Fibroblast of villous mesenchyme (primary cell): ENCODE measurements around the gene TCN2. TPM values are rescaled to one million over a fixed set of nuclear protein-coding genes. Genes with fewer than 3 reads are reported as not detected.
"Not testable (repeated sequence)": the region's sequence is repeated elsewhere in the genome, so short reads cannot be mapped to it uniquely, and the experiment has no call there.

ENCODE experiments used
- DNase-seq: peaks from one replicate; pipeline ENCODE4 v3.0.0-alpha.2; 2010; ENCODE audit warnings: low read depth
- H3K4me3 ChIP-seq: 2 replicates; pipeline ENCODE4 v1.5.1; 2011; ENCODE audit warnings: low read depth, mild to moderate bottlenecking, low read length
- total RNA-seq: library from RNA; depleted of rRNA; stranded (reverse); fragments of >200 nt; gene quantifications from 2 replicates; pipeline ENCODE4 v1.2.3, GENCODE V29; 2012
- TF ChIP-seq, protein P1 (sequence below): IDR thresholded peaks from 2 replicates; pipeline ENCODE4 v1.5.1; 2012; ENCODE audit warnings: low read depth, mild to moderate bottlenecking, low read length; ENCODE audit not compliant: insufficient read depth

TCN2 gene
- total RNA-seq, 1 donor, result 3.9 TPM

DNA sequence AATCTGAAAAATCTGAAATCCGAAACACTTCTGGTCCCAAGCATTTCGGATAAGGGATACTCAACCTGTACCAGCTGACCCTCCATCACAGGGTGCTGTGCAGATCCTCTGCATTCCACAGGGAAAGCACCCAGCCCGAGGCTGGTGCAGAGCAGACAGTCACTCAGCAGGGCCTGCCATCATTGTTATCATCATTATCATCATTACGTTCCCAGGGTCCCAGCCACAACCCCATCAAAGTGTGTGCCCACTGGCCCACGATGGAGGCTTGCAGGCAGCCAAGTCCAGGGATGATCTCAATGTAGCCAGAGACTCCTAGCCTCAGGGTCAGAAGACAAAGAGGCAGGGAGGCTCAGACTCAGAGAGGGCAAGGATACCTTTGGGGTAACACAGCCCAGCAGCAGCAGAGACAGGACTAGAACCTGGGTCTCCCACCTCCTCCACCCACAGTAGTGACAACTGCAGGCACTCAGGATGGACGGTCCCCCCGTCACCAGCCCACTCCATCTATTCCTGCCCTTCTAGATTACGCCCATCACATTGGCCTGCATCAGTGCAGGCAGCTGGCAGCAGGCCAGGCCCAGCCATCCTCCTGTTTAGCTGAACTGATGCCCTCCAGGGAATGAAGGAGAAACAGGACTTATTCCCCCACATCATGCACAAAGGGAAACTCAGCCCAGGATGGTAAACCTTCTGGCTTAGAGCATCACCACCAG is 42.8 kb upstream of the TCN2 start:
- TF ChIP-seq, protein P1, sequence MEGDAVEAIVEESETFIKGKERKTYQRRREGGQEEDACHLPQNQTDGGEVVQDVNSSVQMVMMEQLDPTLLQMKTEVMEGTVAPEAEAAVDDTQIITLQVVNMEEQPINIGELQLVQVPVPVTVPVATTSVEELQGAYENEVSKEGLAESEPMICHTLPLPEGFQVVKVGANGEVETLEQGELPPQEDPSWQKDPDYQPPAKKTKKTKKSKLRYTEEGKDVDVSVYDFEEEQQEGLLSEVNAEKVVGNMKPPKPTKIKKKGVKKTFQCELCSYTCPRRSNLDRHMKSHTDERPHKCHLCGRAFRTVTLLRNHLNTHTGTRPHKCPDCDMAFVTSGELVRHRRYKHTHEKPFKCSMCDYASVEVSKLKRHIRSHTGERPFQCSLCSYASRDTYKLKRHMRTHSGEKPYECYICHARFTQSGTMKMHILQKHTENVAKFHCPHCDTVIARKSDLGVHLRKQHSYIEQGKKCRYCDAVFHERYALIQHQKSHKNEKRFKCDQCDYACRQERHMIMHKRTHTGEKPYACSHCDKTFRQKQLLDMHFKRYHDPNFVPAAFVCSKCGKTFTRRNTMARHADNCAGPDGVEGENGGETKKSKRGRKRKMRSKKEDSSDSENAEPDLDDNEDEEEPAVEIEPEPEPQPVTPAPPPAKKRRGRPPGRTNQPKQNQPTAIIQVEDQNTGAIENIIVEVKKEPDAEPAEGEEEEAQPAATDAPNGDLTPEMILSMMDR, result no peak
- DNase-seq, result no peak
- no peak overlapping the region for H3K4me3 ChIP-seq

DNA sequence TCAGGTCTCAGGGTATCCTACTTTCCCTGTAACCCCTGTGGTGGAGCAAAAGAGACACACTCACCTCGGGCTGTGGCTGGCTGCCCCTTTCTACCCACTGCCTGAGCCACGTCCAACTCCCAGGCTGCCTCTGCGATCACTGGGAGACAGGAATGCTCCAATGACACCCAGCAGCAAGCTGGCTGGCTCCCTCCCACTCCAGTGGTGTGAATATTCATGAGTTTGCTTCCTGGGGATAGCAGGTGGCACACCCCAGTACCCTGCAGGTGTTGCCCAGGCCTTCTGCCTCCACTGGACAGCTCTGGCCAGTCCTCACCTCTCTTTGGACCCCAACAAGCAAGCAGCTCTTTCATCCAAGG is 42.2 kb upstream of the TCN2 start:
- TF ChIP-seq, protein P1, result no peak
- no peak overlapping the region for H3K4me3 ChIP-seq
- DNase-seq, result no peak

DNA sequence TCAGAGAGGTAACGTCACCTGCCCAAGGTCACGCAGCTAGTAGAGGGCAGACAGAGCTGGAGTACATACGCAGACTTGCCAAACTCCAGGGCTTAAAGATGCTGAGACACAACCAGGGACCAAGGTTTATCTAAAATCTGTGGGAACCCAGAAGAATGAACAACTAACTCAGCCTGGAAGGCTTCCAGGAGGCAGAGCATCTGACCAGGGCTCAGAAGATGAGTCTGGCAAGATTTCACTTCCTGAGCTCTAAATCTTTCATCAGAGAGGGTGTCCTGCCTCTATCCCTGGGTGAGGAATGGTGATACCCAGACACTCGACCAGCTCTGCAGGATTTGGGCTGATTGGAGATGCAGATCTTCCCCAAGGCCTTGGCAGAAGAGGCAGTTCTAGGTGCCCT is 41.6 kb upstream of the TCN2 start:
- no peak overlapping the region for H3K4me3 ChIP-seq
- peak; percentile 57 for DNase-seq
- TF ChIP-seq, protein P1, result no peak

DNA sequence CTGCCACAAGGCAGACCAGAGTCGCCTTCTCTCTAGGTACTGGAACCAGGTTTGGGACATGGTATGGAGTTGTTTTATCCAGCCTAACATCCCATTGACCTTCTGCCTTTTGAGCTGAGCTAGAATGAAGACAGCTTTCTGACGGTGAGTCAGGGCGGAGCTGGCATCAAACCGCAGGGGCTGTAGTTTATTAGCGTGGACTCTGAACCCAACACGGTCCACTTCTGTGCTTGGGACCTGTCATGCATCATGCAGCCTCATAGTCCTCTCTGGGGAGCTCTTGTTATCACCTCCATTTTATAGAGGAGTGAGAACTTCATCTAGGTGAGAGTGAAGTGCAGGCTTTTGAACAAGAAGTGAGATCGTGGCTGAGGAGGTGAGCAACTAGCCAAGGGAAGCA is 40.8 kb upstream of the TCN2 start:
- TF ChIP-seq, protein P1, result no peak
- H3K4me3 ChIP-seq, result no peak overlapping the region
- DNase-seq, result no peak

DNA sequence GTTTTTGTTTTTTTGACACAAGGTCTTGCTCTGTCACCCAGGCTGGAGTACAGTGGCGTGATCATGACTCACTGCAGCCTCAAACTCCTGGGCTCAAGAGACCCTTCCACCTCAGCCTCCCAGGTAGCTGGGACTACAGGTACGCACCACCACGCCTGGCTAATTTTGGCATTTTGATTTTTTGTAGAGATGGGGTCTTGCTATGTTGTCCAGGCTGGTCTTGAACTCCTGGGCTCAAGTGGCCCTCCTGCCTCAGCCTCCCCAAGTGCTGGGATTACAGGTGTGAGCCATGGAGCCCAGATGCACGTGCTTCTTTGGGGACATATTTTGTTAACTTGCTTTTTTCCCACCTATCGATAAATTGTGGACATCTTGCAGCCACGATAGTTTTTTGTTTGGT is 39.7 kb upstream of the TCN2 start:
- DNase-seq, result not testable (repeated sequence)

DNA sequence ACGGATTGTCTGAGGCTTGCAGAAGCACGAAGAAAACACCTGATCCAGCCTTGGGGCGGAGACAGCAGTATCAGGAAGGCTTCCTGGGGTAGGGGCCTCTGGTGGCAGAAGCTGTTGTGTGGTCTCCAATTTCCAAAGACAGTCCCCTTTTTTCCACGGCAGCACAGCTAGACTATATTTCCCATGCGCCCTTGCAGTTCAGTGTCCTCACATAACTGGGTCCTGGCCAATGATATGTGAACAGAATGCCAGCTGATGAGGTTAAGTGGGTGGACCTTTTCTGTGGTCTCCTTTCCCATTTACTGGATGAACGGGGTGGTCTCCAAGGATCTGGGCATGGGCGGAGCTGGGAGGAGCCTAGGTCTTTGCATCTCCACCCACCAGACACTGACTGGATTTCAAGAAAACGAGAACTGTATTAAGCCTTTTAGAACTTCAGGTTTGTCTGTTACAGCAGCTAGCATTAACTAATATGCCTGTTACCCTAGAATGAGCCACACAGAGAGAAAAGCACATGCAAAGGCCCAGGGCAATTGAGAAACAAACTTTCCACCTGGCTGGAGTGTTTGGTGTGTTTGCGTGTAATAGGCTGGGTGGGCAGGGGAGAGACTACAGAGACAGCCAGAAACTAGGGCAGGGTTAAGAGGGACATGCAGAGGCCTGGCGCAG is 38.7 kb upstream of the TCN2 start:
- TF ChIP-seq, protein P1, result no peak
- H3K4me3 ChIP-seq, result no peak overlapping the region
- no peak for DNase-seq

More for the DNA sequence above, 39.7 kb upstream of the TCN2 start:
- not testable (repeated sequence) for H3K4me3 ChIP-seq

DNA sequence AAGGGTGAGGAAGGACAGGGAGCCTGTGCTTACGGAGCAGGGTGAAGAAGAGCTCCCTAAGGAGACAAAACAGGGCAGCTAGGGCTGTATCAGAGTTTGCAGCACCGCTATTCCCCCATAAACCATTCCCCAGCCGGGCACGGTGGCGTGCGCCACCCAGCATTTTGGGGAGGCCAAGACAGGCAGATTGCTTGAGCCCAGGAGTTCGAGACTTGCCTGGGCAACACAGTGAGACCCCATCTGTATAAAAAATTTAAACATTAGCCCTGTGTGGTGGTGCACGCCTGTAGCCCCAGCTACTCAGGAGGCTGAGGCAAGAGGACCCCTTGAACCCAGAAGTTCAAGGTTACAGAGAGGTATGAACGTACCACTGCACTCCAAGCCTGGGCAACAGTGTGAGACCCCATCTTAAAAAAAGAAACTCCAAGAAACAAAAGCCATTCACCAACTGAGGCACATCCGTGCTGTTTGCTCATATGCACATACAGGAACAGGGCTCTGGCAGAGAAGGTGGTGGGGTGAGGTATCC is 37.2 kb upstream of the TCN2 start:
- DNase-seq, result no peak
- TF ChIP-seq, protein P1, result no peak
- H3K4me3 ChIP-seq, result no peak overlapping the region
